GM21825 (cell line): Measurements from ENCODE around the gene STXBP1.

Source experiments
- ATAC-seq: cut with Tn5 transposase; IDR thresholded peaks from one replicate; pipeline ENCODE4 v1.9.1; 2021; ENCODE audit warnings: mild to moderate bottlenecking, moderate library complexity; ENCODE audit not compliant: unreplicated experiment

STXBP1 gene

DNA sequence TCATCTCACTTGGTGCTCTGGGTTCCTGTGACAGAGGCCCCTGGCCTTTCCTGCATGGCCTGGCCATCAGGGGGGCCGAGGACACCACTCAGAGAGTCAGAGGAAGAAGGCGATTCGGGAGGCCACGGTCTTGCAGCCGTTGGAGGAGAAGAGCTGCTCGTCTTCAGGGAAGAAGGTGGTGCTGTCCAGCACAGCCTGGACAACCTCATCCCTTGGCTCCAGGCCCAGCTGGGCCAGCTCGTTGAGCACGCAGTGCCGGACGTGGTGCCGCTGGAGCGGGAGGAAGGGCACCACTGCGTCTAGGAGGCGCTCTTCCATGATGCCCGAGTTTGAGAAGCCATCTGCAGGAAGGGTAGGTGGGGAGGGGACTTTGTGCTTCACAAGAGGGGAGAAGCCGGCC, 119.9 kb downstream of the STXBP1 start:
- ATAC-seq: no peak

DNA sequence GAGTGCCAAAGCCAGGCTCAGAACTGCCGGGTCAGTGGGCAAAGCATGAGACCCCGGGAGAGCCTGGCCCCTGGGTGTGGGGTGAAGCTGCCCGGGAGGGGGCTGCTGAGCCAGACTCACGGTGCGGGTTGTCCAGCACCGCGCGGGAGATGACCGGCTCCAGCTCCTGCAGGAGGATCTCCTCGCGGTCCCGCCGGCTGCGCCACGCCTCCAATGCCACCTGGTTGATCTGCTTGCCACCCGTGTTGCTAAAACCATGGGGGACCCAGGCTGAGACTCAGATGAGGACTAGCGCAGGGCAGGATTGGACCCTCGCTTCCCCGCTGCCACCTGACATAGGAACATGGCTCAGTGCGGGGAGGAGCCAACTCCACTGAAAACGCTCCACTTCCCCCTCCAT, 120.4 kb downstream of the STXBP1 start:
- no peak for ATAC-seq

- no peak for ATAC-seq
Measured at GRCh38 chr9:127733614-127734013, 121.5 kb downstream of the STXBP1 start.

- no peak for ATAC-seq
Measured at GRCh38 chr9:127734247-127734746, 122.2 kb downstream of the STXBP1 start.

DNA sequence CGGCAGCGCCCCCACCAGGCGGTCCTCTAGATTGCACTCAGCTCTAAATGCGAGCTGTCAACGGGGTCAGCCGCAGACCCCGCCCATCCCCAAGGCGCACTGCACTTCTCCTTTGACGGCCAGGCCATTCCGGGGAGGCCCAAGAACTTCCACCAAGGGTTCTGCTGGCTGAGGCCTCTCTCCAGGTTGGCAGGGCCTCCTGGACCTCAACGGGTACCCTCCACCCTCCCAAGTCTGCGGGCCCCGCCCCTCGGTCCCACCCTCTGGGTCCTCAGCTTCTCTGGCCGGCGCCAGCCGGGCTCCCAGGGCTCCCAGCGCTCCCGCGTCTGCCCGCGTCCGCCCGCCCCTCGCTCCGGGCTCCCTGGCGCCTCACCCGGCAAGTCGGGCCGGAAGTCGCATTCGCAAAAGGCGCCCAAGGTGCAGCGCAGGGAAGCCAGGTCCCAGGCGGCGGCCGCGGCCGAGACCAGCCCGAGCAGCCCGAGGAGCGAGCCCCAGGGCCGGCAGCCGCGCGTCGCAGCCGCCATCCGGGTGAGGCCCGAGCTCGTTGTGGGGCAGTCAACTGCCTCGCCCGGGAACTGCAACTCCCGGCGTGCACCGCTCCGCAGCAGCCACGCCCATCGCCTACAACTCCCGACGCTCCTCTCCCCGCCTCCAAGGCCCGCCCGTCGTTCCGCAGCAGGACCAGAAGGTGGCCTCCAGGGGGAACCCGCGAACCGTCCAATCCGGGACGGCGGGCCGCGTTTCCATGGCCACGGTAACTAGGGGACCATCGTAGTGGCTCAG, 122.9 kb downstream of the STXBP1 start, which contains the start of gene TOR2A:
TOR2A (minus strand) TSS at position 548 of the 783 bp plus-strand sequence; CDS start at position 524, 24 bp downstream.
- peak; percentile 86 for ATAC-seq

- peak; percentile 9 for ATAC-seq
Measured at GRCh38 chr9:127735530-127736185, 123.6 kb downstream of the STXBP1 start.

GRCh38 chr9:127738666-127739065, 126.6 kb downstream of the STXBP1 start:
- ATAC-seq: no peak

- ATAC-seq: no peak
Measured at GRCh38 chr9:127739614-127740330, 127.7 kb downstream of the STXBP1 start.

DNA sequence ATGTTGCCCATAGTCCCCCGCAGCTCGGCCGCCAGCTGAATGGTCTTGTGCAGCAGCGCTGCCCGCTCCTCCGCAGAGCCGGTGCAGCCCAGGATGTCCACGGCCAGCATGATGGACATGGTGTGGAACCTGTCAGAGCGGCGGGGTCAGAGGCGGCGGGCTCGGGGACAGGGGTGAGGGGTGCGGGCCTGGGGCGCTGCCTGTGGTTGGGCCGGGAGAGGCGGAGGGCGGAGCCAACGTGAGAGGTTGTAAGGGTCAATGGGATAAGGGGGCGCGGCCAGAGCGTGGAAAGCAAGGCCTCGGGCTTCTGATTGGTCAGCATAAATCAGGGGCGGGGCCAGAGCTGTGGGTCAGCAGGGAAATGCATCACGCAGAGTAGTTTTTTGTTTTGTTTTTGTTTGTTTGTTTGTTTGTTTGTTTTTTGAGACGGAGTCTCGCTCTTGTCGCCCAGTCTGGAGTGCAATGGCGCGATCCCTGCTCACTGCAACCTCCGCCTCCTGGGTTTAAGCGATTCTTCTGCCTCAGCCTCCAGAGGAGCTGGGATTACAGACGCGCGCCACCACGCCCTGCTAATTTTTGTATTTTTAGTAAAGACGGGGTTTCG, 129.9 kb downstream of the STXBP1 start:
- no peak for ATAC-seq
